K562 (cell line): Measurements from ENCODE around the gene SLC25A1. TPM values are rescaled to one million over a fixed set of nuclear protein-coding genes. Genes with fewer than 3 reads are reported as not detected.

ENCODE experiments used
- CEBPB ChIP-seq: fragments of 450-650 bp; IDR thresholded peaks from 2 replicates; pipeline ENCODE4 v1.6.1; 2016; ENCODE audit warnings: missing genetic modification characterization, missing compliant biosample characterization
- KLF6 ChIP-seq: fragments of 250-450 bp; sonication (Bioruptor Pico); IDR thresholded peaks from 2 replicates; pipeline ENCODE4 v1.4.0; 2020; ENCODE audit warnings: mild to moderate bottlenecking, moderate library complexity, borderline replicate concordance
- MGA ChIP-seq: fragments of 450-650 bp; IDR thresholded peaks from 2 replicates; pipeline ENCODE4 v1.6.1; 2016; ENCODE audit warnings: mild to moderate bottlenecking, moderate library complexity
- NFXL1 ChIP-seq: fragments of 450-650 bp; formaldehyde crosslinking; IDR thresholded peaks from 2 replicates; pipeline ENCODE4 v1.4.0; 2021; ENCODE audit warnings: mild to moderate bottlenecking
- NONO ChIP-seq, 2 experiments: fragments of 200-400 bp in 1 of 2; fragments of 450-650 bp in 1 of 2; formaldehyde crosslinking in 1 of 2; IDR thresholded peaks; 2 replicates each; pipeline ENCODE4 v1.6.1; 2017; ENCODE audit warnings: low read depth in 2 of 2, mild to moderate bottlenecking in 2 of 2, moderate library complexity in 2 of 2, low read length in 1 of 2
- RAD51 ChIP-seq: fragments of 450-650 bp; IDR thresholded peaks from 2 replicates; pipeline ENCODE4 v1.7.1; 2016; ENCODE audit warnings: low read depth, mild to moderate bottlenecking, borderline replicate concordance
- SAFB ChIP-seq: fragments of 200-400 bp; formaldehyde crosslinking; IDR thresholded peaks from 2 replicates; pipeline ENCODE4 v1.6.1; 2017; ENCODE audit warnings: low read depth, low read length, borderline replicate concordance
- SETDB1 ChIP-seq: IDR thresholded peaks from one replicate; pipeline ENCODE4 v1.6.1; 2012; ENCODE audit warnings: low read length, control low read depth, inconsistent platforms
- SIN3B ChIP-seq: fragments of 450-650 bp; IDR thresholded peaks from 2 replicates; pipeline ENCODE4 v1.6.1; 2017; ENCODE audit warnings: low read depth, mild to moderate bottlenecking, moderate library complexity
- SMC3 ChIP-seq: conservative IDR thresholded peaks from 2 replicates; pipeline ENCODE4 v1.6.1; 2011; ENCODE audit warnings: low read depth, low read length, improper control_type of control experiment; ENCODE audit not compliant: insufficient read depth
- ZNF444 ChIP-seq: fragments of 250-450 bp; sonication (Bioruptor Pico); IDR thresholded peaks from 2 replicates; pipeline ENCODE4 v1.4.0; 2020; ENCODE audit warnings: mild to moderate bottlenecking, moderate library complexity
- ZNF740 ChIP-seq, 3 experiments: fragments of 200-800 bp in 1 of 3; sonication (Bioruptor generic) in 1 of 3; sonication (generic) in 1 of 3; formaldehyde crosslinking in 1 of 3; IDR thresholded peaks; 2 replicates each; pipeline versions ENCODE4 v1.6.1 to v1.8.0; 2016 to 2022; ENCODE audit warnings: mild to moderate bottlenecking in 2 of 3, missing compliant biosample characterization in 2 of 3, missing genetic modification characterization in 2 of 3, missing genetic modification reagents in 1 of 3
- ZNF780A ChIP-seq: fragments of 250-450 bp; sonication (Bioruptor Pico); IDR thresholded peaks from 2 replicates; pipeline ENCODE4 v1.5.0; 2021; ENCODE audit warnings: mild to moderate bottlenecking
- polyA plus RNA-seq, 8 experiments: library from polyadenylated mRNA; depleted of rRNA in 4 of 8; stranded (reverse) in 5 of 8; unstranded in 3 of 8; fragments of >200 nt; fragmentation: Nextera tagmentation in 2 of 8; fragmentation: Illumina TruSeq in 1 of 8; extraction: Ambion mirVana in 2 of 8; extraction: Trizol in 1 of 8; gene quantifications; 2 replicates each; pipeline versions ENCODE4 v1.2.1 to v1.2.3, GENCODE V29; 2011 to 2014; ENCODE audit warnings: inconsistent platforms in 1 of 8, missing spikeins in 1 of 8
- total RNA-seq, 7 experiments: library from RNA; depleted of rRNA in 6 of 7; stranded (reverse); fragments of >200 nt in 6 of 7; fragmentation: Illumina TruSeq in 2 of 7; extraction: Trizol in 2 of 7; gene quantifications; 2 replicates each; pipeline versions ENCODE4 v1.2.1 to v1.2.3, GENCODE V29; 2011 to 2021; ENCODE audit warnings: low replicate concordance in 1 of 7
- TF ChIP-seq, protein P1 (sequence below): sonication (generic); formaldehyde crosslinking; IDR thresholded peaks from 2 replicates; pipeline ENCODE4 v1.8.0; 2022; ENCODE audit warnings: mild to moderate bottlenecking, missing genetic modification reagents

The SLC25A1 gene
- total and polyA plus RNA-seq, 9 of the 15 experiments (the other 6 are each of a cell fraction or from before 2014, with no cell fraction given): 11.0 to 408 (median 110) TPM

DNA sequence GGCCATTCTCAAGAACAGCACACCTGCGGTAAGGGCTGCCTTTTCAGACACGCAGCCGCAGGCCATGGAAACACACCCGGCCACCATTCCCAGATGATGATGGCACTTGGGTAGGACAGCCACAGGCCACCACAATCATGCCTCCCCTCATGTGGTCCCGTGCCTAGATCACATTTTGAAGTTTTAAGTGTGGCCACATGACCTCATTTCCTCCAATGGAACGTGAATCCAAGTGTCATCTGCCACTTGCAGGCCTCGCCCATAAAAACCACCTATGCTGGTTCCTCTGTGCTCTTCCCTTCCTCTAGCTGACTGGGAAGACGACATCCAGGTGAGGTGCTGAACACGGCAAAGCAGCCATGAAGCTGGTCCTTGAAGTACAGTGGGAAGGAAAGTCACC is 44.6 kb upstream of the SLC25A1 start (continued):
- peak; percentile 35; the same call in 1 of the 2 replicates for TF ChIP-seq MGA
- TF ChIP-seq SAFB: no peak
- TF ChIP-seq NONO (IDR thresholded peaks at IDR 0.05; ENCODE audit: low read depth in 2 of 2, low read length in 1 of 2): 0 out of 4 replicates have a peak, but pooled peaks of 1 of the 2 experiments have one; percentile 25
- TF ChIP-seq SETDB1: peak; percentile 69
- no peak for TF ChIP-seq SIN3B
- TF ChIP-seq NFXL1 (CRISPR knock-in tag): no peak
- TF ChIP-seq, protein P1, sequence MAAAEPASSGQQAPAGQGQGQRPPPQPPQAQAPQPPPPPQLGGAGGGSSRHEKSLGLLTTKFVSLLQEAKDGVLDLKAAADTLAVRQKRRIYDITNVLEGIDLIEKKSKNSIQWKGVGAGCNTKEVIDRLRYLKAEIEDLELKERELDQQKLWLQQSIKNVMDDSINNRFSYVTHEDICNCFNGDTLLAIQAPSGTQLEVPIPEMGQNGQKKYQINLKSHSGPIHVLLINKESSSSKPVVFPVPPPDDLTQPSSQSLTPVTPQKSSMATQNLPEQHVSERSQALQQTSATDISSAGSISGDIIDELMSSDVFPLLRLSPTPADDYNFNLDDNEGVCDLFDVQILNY (CRISPR knock-in tag): no peak
- TF ChIP-seq ZNF780A (CRISPR knock-in tag): no peak
- no peak for TF ChIP-seq KLF6 (CRISPR knock-in tag)
- TF ChIP-seq SMC3: no peak
- no peak for TF ChIP-seq CEBPB (tag)
- TF ChIP-seq ZNF444 (CRISPR knock-in tag): no peak
- no peak for TF ChIP-seq ZNF740 (CRISPR knock-in tag; IDR thresholded peaks at IDR 0.05)
- TF ChIP-seq ZNF740 (tag; IDR thresholded peaks at IDR 0.05): no peak
- peak; percentile 56; the same call in 1 of the 2 replicates for TF ChIP-seq RAD51
